ENCODE results near the gene IER5L.

- TF ChIP-seq, protein P1, sequence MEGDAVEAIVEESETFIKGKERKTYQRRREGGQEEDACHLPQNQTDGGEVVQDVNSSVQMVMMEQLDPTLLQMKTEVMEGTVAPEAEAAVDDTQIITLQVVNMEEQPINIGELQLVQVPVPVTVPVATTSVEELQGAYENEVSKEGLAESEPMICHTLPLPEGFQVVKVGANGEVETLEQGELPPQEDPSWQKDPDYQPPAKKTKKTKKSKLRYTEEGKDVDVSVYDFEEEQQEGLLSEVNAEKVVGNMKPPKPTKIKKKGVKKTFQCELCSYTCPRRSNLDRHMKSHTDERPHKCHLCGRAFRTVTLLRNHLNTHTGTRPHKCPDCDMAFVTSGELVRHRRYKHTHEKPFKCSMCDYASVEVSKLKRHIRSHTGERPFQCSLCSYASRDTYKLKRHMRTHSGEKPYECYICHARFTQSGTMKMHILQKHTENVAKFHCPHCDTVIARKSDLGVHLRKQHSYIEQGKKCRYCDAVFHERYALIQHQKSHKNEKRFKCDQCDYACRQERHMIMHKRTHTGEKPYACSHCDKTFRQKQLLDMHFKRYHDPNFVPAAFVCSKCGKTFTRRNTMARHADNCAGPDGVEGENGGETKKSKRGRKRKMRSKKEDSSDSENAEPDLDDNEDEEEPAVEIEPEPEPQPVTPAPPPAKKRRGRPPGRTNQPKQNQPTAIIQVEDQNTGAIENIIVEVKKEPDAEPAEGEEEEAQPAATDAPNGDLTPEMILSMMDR (IDR thresholded peaks at IDR 0.05; ENCODE audit: low read depth, low read length) = no peak
- peak; percentile 66 for TF ChIP-seq MYC (IDR thresholded peaks at IDR 0.05; ENCODE audit: low read depth, low read length)
- TF ChIP-seq, protein P2, sequence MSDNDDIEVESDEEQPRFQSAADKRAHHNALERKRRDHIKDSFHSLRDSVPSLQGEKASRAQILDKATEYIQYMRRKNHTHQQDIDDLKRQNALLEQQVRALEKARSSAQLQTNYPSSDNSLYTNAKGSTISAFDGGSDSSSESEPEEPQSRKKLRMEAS (IDR thresholded peaks at IDR 0.05; ENCODE audit: low read depth, low read length) = no peak; the same call in 1 of the 2 replicates
- TF ChIP-seq POLR2A (IDR thresholded peaks at IDR 0.05; ENCODE audit: extremely low read depth, insufficient read length) = no peak
These were observed 36.7 kb downstream of the IER5L start for GRCh38 chr9:129141066-129142041.
